Calu3 (cell line): ENCODE results near the gene HIRA. TPM values are rescaled to one million over a fixed set of nuclear protein-coding genes. Genes with fewer than 3 reads are reported as not detected.

ENCODE experiments used
- BruUV-seq: library from RNA; stranded (reverse); fragments of 400-500 nt; replicated peaks from 2 replicates; lab custom pipeline; 2021; lab: Mats Ljungman, UMichigan
- CTCF ChIA-PET: fragments of 300-600 bp; sonication (Branson Sonifier 250); formaldehyde crosslinking; loops from one replicate; lab custom pipeline; 2022; ENCODE audit warnings: antibody characterized with exemption; lab: Charles Lee
- DNase-seq: peaks from one replicate; pipeline ENCODE4 v3.0.0; 2022
- H3K27ac Mint-ChIP-seq: one replicate; pipeline ENCODE4 v1.8.0; 2022; ENCODE audit warnings: mixed read lengths; ENCODE audit not compliant: unreplicated experiment
- H3K27me3 Mint-ChIP-seq: one replicate; pipeline ENCODE4 v1.8.0; 2022; ENCODE audit warnings: mixed read lengths; ENCODE audit not compliant: unreplicated experiment
- H3K36me3 Mint-ChIP-seq: one replicate; pipeline ENCODE4 v1.8.0; 2022; ENCODE audit warnings: mild to moderate bottlenecking, moderate library complexity, mixed read lengths; ENCODE audit not compliant: insufficient read depth, unreplicated experiment
- H3K4me1 Mint-ChIP-seq: one replicate; pipeline ENCODE4 v1.8.0; 2022; ENCODE audit warnings: mild to moderate bottlenecking, low read depth, mixed read lengths; ENCODE audit not compliant: unreplicated experiment
- H3K4me3 Mint-ChIP-seq: one replicate; pipeline ENCODE4 v1.8.0; 2022; ENCODE audit warnings: mild to moderate bottlenecking, low read depth, moderate library complexity, mixed read lengths; ENCODE audit not compliant: unreplicated experiment
- H3K9me3 Mint-ChIP-seq: one replicate; pipeline ENCODE4 v1.8.0; 2022; ENCODE audit warnings: low read depth, mixed read lengths; ENCODE audit not compliant: unreplicated experiment
- intact Hi-C: fragments of 100-400 bp; cut with micrococcal nuclease; formaldehyde crosslinking; loops from one replicate; pipeline ENCODE4 v1.10.0; 2022; ENCODE audit not compliant: unreplicated experiment
- total RNA-seq: library from RNA; stranded (reverse); gene quantifications from 2 replicates; pipeline ENCODE4 v1.2.3, GENCODE V29; 2022
- TF ChIP-seq, protein P1 (sequence below): fragments of 200-600 bp; IDR thresholded peaks from one replicate; pipeline ENCODE4 v1.8.0; 2022; ENCODE audit warnings: antibody characterized with exemption; ENCODE audit not compliant: unreplicated experiment

Gene HIRA
- total RNA-seq, 1 experiment from 2014 or later = 36.4 TPM

DNA sequence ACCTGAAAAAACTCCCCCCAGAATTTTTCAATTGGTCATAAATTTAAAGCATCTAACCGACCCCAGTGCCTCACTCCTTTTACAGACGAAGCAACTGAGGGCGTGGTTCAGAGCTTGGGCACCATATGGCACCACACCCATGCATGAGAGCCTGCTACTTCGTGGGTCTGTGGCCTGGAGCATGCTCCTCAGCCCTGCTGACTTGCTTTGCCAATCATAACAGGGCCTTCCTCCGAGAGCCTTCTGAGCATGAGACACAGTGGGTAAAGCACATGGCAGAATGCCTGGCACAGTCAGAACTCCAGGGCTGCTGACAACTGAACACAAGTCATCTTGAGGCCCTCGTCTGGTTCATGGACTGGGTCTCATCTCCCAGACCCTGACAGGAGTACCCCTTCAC lies 33.3 kb downstream of the HIRA start:
- Mint-ChIP-seq H3K27ac (no peak overlapping the region), H3K9me3 (no peaks in the 10 kb centered on the region), H3K4me3 (no peak overlapping the region), H3K4me1 (no peaks in the 10 kb centered on the region), H3K27me3 (no peaks in the 10 kb centered on the region), H3K36me3 (peaks cover 17% of the 10 kb centered on the region)
- no peak for DNase-seq
- intact Hi-C loops = no loop called here
- TF ChIP-seq, protein P1, sequence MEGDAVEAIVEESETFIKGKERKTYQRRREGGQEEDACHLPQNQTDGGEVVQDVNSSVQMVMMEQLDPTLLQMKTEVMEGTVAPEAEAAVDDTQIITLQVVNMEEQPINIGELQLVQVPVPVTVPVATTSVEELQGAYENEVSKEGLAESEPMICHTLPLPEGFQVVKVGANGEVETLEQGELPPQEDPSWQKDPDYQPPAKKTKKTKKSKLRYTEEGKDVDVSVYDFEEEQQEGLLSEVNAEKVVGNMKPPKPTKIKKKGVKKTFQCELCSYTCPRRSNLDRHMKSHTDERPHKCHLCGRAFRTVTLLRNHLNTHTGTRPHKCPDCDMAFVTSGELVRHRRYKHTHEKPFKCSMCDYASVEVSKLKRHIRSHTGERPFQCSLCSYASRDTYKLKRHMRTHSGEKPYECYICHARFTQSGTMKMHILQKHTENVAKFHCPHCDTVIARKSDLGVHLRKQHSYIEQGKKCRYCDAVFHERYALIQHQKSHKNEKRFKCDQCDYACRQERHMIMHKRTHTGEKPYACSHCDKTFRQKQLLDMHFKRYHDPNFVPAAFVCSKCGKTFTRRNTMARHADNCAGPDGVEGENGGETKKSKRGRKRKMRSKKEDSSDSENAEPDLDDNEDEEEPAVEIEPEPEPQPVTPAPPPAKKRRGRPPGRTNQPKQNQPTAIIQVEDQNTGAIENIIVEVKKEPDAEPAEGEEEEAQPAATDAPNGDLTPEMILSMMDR = no peak
- CTCF ChIA-PET = no interaction called here
- no TSS peak for BruUV-seq

DNA sequence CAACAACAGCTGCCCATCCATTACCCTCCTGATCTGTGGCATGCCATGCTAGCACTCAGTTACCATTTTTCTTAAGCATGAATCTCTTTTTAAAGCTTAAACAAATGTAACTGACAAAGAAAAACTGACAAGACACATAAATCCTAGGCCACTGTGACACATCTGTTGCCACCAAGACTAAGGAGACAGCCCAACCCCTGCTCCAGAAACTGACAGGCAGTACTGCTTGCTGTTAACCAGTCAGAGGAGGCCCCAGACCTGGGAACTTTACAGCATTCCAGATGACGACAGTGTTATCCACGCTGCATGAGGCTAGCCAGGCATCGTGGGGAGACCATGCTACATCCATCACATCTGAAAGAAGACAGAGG lies 33.8 kb downstream of the HIRA start:
- Mint-ChIP-seq H3K4me3 (no peak overlapping the region), H3K27me3 (no peaks in the 10 kb centered on the region), H3K36me3 (peaks cover 17% of the 10 kb centered on the region), H3K27ac (no peak overlapping the region), H3K9me3 (no peaks in the 10 kb centered on the region), H3K4me1 (no peaks in the 10 kb centered on the region)
- intact Hi-C loops = no loop called here
- BruUV-seq = no TSS peak
- TF ChIP-seq, protein P1 = no peak
- no peak for DNase-seq
- CTCF ChIA-PET = no interaction called here

DNA sequence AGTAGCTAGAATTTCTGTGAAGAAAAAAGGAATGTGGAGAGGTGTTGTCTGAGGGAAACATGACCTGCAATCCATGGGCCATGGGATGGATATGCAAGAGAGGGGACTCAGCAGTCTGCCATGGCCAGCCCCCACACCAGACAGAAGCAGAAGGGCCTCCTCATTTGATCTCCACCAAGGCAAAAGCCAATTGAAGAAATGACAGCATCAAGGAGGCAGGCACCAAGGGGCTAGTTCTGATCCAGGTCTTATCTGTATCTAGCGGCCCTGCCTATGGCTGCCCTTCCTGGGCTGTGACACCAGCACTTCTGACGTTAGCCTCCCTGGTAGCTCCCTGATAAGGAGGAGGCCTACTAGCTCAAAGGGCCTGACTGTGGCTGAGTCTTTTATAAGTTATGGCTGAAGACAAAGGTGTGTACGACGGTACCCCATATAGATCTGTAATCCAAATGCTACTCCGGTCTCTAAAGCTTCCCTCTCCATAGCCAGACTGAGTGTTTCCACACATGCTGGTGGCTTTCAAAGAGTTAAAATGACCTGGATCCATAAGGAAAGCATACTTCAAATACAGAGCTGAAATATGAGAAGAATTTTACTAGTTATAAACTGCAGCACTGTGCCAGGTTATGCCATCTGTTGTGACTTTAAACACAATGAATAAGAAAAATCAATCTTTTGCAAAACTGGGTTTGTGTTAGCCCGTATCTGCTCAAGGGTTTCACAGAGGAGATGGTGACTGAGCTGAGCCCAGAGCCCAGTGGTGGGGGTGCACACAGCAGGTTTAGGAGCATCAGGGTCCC lies 34.4 kb downstream of the HIRA start:
- H3K27me3 Mint-ChIP-seq = no peaks in the 10 kb centered on the region
- no TSS peak for BruUV-seq
- intact Hi-C loops = no loop called here
- TF ChIP-seq, protein P1 = no peak
- H3K9me3 Mint-ChIP-seq = no peaks in the 10 kb centered on the region
- peaks cover 17% of the 10 kb centered on the region for H3K36me3 Mint-ChIP-seq
- CTCF ChIA-PET = no interaction called here
- DNase-seq = no peak
- H3K4me1 Mint-ChIP-seq = no peaks in the 10 kb centered on the region
- no peak overlapping the region for H3K4me3 Mint-ChIP-seq
- H3K27ac Mint-ChIP-seq = no peak overlapping the region

DNA sequence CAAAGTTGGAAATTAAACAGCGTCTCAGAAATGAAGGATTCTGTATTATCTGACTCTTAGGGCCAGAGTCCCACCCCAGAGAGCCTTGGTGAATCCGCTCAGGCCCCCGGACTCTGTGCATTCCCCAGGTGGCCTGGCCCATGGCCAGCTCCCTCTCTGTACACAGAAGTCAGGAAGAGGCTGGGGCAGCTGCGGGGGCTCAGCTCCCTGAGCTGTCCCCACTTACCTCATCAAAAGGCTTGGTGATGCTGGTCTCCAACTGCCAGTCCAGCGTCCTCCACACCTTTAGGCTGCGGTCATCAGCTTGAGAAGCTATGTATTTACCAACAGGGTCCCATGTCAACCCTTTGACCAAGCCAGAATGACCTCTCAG lies 35.0 kb downstream of the HIRA start:
- H3K4me1 Mint-ChIP-seq = no peaks in the 10 kb centered on the region
- no peak for DNase-seq
- no TSS peak for BruUV-seq
- H3K9me3 Mint-ChIP-seq = no peaks in the 10 kb centered on the region
- H3K27me3 Mint-ChIP-seq = no peaks in the 10 kb centered on the region
- intact Hi-C loops = no loop called here
- TF ChIP-seq, protein P1 = no peak
- H3K4me3 Mint-ChIP-seq = no peak overlapping the region
- H3K27ac Mint-ChIP-seq = no peak overlapping the region
- CTCF ChIA-PET = no interaction called here
- peaks cover 17% of the 10 kb centered on the region for H3K36me3 Mint-ChIP-seq
